A673 (cell line): Measurements from ENCODE around the gene IFT122. TPM values are rescaled to one million over a fixed set of nuclear protein-coding genes. Genes with fewer than 3 reads are reported as not detected.

ENCODE experiments used
- BruUV-seq: library from RNA; stranded (reverse); fragments of 400-500 nt; replicated peaks from 2 replicates; lab custom pipeline; 2021; lab: Mats Ljungman, UMichigan
- CTCF ChIA-PET: fragments of 300-600 bp; sonication (Branson Sonifier 250); formaldehyde crosslinking; loops from one replicate; lab custom pipeline; 2022; ENCODE audit warnings: antibody characterized with exemption; lab: Charles Lee
- POLR2A ChIA-PET: fragments of 300-600 bp; sonication (Branson Sonifier 250); formaldehyde crosslinking; loops from one replicate; lab custom pipeline; 2022; ENCODE audit warnings: antibody characterized with exemption; ENCODE audit not compliant: low non-redundant PET; lab: Charles Lee
- DNase-seq: peaks from one replicate; pipeline ENCODE4 v3.0.0-alpha.2; 2015; ENCODE audit warnings: low spot score
- H3K27ac ChIP-seq: fragments of 200-600 bp; sonication (generic); 2 replicates; pipeline ENCODE4 v1.5.1; 2016; ENCODE audit warnings: mixed run types, low read depth, mild to moderate bottlenecking, mixed read lengths, antibody characterized with exemption, low read length; ENCODE audit not compliant: poor library complexity, severe bottlenecking
- H3K27me3 ChIP-seq: fragments of 200-600 bp; sonication (generic); replicated peaks from 2 replicates; pipeline ENCODE4 v1.6.1; 2017; ENCODE audit warnings: mixed run types, low read depth, mild to moderate bottlenecking, mixed read lengths, antibody characterized with exemption, low read length; ENCODE audit not compliant: insufficient read depth, poor library complexity
- H3K36me3 ChIP-seq: fragments of 200-600 bp; sonication (generic); 2 replicates; pipeline ENCODE4 v1.6.1; 2016; ENCODE audit warnings: mixed run types, mild to moderate bottlenecking, mixed read lengths, antibody characterized with exemption, low read length; ENCODE audit not compliant: insufficient read depth, poor library complexity, severe bottlenecking
- H3K4me1 ChIP-seq: fragments of 200-600 bp; sonication (generic); 2 replicates; pipeline ENCODE4 v1.6.1; 2017; ENCODE audit warnings: mixed run types, mild to moderate bottlenecking, mixed read lengths, antibody characterized with exemption, low read length; ENCODE audit not compliant: insufficient read depth, poor library complexity, severe bottlenecking
- H3K4me3 ChIP-seq: fragments of 200-600 bp; sonication (generic); 2 replicates; pipeline ENCODE4 v1.5.1; 2016; ENCODE audit warnings: low read depth, mixed run types, mild to moderate bottlenecking, mixed read lengths, low read length; ENCODE audit not compliant: poor library complexity, severe bottlenecking
- H3K9me3 ChIP-seq: fragments of 200-600 bp; sonication (generic); 2 replicates; pipeline ENCODE4 v1.6.1; 2016; ENCODE audit warnings: mixed run types, low read depth, mild to moderate bottlenecking, mixed read lengths, antibody characterized with exemption, low read length; ENCODE audit not compliant: poor library complexity, severe bottlenecking
- EZH2 ChIP-seq: fragments of 200-600 bp; sonication (generic); IDR thresholded peaks from 2 replicates; pipeline ENCODE4 v1.6.1; 2017; ENCODE audit warnings: borderline replicate concordance, low read depth, mild to moderate bottlenecking, mixed read lengths, antibody characterized with exemption, low read length; ENCODE audit not compliant: poor library complexity, severe bottlenecking
- intact Hi-C: fragments of 100-400 bp; cut with micrococcal nuclease; formaldehyde crosslinking; loops from one replicate; pipeline ENCODE4 v1.10.0; 2022; ENCODE audit not compliant: unreplicated experiment
- total RNA-seq: library from RNA; stranded (reverse); gene quantifications from 2 replicates; pipeline ENCODE4 v1.2.3, GENCODE V29; 2021
- TF ChIP-seq, protein P1 (sequence below): fragments of 300-800, 200-600 bp; sonication (generic); conservative IDR thresholded peaks from 2 replicates; pipeline ENCODE4 v1.5.1; 2017; ENCODE audit warnings: low read depth, mild to moderate bottlenecking, antibody characterized with exemption, low read length, moderate library complexity, mixed read lengths

IFT122 gene
- total RNA-seq, 1 experiment from 2014 or later: 48.2 TPM

DNA sequence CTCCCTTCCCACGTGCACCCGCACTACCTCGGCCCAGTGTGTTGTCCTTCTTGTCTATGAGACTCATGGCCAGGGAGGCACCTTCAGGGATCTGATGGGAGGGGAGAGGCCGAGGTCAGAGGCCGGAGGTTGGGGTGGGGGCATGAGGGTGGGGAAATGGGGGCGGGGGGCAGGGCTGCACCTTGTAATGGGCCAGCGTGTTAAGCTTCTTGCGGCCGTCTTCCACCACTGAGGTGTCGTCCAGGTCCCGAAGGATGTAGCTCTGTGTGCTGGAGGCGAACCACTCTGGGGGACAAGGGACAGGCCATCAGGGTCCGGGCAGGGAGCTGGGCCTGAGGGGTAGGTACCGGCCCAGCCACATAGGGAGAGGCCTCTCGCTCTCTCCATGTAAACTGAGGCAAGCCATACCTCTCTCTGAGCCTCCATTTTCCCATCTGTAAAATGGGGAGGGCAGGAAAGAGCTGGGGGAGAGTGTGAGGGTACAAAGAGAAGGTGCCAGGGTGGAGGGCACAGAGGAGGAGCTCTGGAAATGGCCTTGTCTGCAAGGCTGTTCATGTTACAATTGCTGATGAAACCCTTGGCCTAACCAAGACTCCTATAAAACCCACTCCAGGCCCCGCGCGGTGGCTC, 121.7 kb downstream of the IFT122 start:
- H3K4me1 ChIP-seq: peaks cover 14% of the 10 kb centered on the region
- BruUV-seq: no TSS peak
- DNase-seq: no peak
- no peak for TF ChIP-seq EZH2
- TF ChIP-seq, protein P1, sequence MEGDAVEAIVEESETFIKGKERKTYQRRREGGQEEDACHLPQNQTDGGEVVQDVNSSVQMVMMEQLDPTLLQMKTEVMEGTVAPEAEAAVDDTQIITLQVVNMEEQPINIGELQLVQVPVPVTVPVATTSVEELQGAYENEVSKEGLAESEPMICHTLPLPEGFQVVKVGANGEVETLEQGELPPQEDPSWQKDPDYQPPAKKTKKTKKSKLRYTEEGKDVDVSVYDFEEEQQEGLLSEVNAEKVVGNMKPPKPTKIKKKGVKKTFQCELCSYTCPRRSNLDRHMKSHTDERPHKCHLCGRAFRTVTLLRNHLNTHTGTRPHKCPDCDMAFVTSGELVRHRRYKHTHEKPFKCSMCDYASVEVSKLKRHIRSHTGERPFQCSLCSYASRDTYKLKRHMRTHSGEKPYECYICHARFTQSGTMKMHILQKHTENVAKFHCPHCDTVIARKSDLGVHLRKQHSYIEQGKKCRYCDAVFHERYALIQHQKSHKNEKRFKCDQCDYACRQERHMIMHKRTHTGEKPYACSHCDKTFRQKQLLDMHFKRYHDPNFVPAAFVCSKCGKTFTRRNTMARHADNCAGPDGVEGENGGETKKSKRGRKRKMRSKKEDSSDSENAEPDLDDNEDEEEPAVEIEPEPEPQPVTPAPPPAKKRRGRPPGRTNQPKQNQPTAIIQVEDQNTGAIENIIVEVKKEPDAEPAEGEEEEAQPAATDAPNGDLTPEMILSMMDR: no peak
- POLR2A ChIA-PET: no interaction called here
- no peak overlapping the region for H3K4me3 ChIP-seq
- CTCF ChIA-PET: no interaction called here
- intact Hi-C loops: no loop called here
- H3K9me3 ChIP-seq: no peaks in the 10 kb centered on the region
- H3K27me3 ChIP-seq: no peaks in the 10 kb centered on the region
- no peaks in the 10 kb centered on the region for H3K36me3 ChIP-seq
- H3K27ac ChIP-seq: no peak overlapping the region

DNA sequence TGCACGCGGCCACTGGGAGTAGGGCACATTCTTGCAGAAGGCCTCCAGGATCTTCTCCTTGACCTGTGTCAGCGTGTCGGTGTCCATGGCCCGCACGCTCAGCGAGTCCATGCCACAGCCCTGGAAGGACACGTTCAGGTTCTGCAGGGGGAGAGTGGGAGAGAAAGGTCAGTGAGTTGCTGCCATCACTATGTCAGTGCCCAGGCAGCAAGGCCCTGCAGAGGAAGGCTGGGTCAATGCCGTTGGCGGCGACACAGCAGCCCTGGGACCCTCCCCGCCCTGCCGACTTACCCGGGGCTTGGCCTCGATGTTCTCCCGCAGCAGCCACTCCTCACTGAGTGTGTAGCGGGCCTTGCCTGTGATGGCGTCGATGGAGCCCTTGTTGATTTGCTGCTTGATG, 122.8 kb downstream of the IFT122 start:
- Histone ChIP-seq H3K4me3 (no peak overlapping the region), H3K9me3 (no peaks in the 10 kb centered on the region), H3K27me3 (no peaks in the 10 kb centered on the region), H3K4me1 (peaks cover 14% of the 10 kb centered on the region), H3K27ac (no peak overlapping the region), H3K36me3 (no peaks in the 10 kb centered on the region)
- POLR2A ChIA-PET: no interaction called here
- TF ChIP-seq EZH2: no peak
- TF ChIP-seq, protein P1: no peak
- CTCF ChIA-PET: no interaction called here
- BruUV-seq: no TSS peak
- DNase-seq: no peak
- intact Hi-C loops: no loop called here

DNA sequence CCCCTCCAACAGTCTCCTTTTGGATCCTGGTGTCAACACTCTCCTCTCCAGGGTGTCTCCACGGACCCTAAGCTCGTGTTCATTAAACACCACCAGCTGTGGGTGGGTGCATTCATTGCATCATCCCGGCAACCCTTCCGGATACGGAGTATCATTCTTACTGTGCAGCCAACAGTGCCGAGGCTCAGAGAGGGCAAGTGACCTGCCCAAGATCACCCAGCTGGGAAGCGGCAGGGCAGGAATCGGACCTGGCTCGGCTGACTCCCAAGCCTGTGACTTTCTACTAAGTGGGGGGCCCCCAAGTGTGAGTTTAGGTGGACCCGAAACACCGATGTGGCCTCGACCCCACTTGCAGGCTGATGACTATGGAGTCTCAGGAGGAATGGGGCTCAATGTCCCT, 123.3 kb downstream of the IFT122 start:
- BruUV-seq: no TSS peak
- H3K27me3 ChIP-seq: no peaks in the 10 kb centered on the region
- ChIA-PET CTCF (no interaction called here), POLR2A (no interaction called here)
- DNase-seq: no peak
- H3K4me3 ChIP-seq: no peak overlapping the region
- no peak for TF ChIP-seq EZH2
- TF ChIP-seq, protein P1: no peak
- no peaks in the 10 kb centered on the region for H3K9me3 ChIP-seq
- H3K36me3 ChIP-seq: no peaks in the 10 kb centered on the region
- intact Hi-C loops: no loop called here
- H3K27ac ChIP-seq: no peak overlapping the region
- H3K4me1 ChIP-seq: peaks cover 14% of the 10 kb centered on the region
